ENCODE measurements around the gene TRAPPC12. TPM values are rescaled to one million over a fixed set of nuclear protein-coding genes. Genes with fewer than 3 reads are reported as not detected.

TRAPPC12 gene
- polyA plus RNA-seq, 1 donor (not counting 4 experiments of a cell fraction or from before 2014, with no cell fraction given) = 44.2 TPM

DNA sequence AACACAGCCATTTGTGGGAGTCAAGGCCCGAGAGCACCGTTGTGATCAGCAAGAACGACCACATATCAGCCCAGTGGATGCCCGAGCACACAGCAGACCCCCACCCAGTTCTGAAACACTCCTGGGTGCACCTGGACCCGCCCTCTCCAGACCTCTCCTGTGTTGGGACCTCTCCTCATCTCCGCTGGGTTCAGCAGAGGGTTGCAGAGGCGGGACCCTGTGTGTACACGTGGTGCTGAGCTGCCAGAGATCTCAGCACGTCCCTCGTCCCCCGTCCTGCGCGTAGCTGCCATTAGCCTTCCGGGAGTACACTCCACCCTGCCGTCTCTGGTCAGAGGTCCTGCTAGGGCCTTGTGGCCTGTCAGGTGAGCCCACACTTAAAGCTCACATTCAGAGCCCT lies 88.2 kb downstream of the TRAPPC12 start:
- H4K20me1 ChIP-seq (ENCODE audit: control insufficient read depth, extremely low read depth, insufficient read depth, low read length) = no peaks in the 10 kb centered on the region
- peaks cover 8 to 24% of the 10 kb centered on the region in 2 experiments for H3K36me3 ChIP-seq (ENCODE audit: control insufficient read depth in 2 of 2, extremely low read depth in 1 of 2, insufficient read depth in 2 of 2, low read length in 2 of 2)
- H3K4me3 ChIP-seq (ENCODE audit: control insufficient read depth in 2 of 3, extremely low read depth in 1 of 3, insufficient read depth in 2 of 3, low read depth in 1 of 3, low read length in 3 of 3) = no peak overlapping the region
- TF ChIP-seq, protein P1, sequence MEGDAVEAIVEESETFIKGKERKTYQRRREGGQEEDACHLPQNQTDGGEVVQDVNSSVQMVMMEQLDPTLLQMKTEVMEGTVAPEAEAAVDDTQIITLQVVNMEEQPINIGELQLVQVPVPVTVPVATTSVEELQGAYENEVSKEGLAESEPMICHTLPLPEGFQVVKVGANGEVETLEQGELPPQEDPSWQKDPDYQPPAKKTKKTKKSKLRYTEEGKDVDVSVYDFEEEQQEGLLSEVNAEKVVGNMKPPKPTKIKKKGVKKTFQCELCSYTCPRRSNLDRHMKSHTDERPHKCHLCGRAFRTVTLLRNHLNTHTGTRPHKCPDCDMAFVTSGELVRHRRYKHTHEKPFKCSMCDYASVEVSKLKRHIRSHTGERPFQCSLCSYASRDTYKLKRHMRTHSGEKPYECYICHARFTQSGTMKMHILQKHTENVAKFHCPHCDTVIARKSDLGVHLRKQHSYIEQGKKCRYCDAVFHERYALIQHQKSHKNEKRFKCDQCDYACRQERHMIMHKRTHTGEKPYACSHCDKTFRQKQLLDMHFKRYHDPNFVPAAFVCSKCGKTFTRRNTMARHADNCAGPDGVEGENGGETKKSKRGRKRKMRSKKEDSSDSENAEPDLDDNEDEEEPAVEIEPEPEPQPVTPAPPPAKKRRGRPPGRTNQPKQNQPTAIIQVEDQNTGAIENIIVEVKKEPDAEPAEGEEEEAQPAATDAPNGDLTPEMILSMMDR (optimal IDR thresholded peaks at IDR 0.05 in 1 of 3, IDR thresholded peaks at IDR 0.05 in 1 of 3, conservative IDR thresholded peaks at IDR 0.05 in 1 of 3; ENCODE audit: extremely low read depth in 1 of 3, insufficient read depth in 2 of 3, low read length in 3 of 3) = no peak
- no peak overlapping the region for H3K9ac ChIP-seq (ENCODE audit: control insufficient read depth, extremely low read depth, insufficient read depth, low read length)
- H3K79me2 ChIP-seq (ENCODE audit: control insufficient read depth, insufficient read depth, low read length) = no peaks in the 10 kb centered on the region
- dilution Hi-C loops (cut with MboI; ENCODE audit: extremely low pct_ligation_motif_present, low sequenced_read_pairs) = no loop called here
- H3K9me1 ChIP-seq (ENCODE audit: control insufficient read depth, extremely low read depth, insufficient read depth, low read length) = no peaks in the 10 kb centered on the region
- FAIRE-seq = no peak
- no peak overlapping the region for H3K27ac ChIP-seq (ENCODE audit: control insufficient read depth, insufficient read depth, low read length)
- no peak for DNase-seq (ENCODE audit: low read depth, low spot score)
- no peaks in the 10 kb centered on the region for H3K9me3 ChIP-seq (ENCODE audit: control insufficient read depth, low read depth, low read length)
- peaks cover 13% of the 10 kb centered on the region for H3K4me1 ChIP-seq (ENCODE audit: control insufficient read depth, extremely low read depth, insufficient read depth, low read length)
- no peak overlapping the region for H2AFZ ChIP-seq (ENCODE audit: control insufficient read depth, low read length)
- no peaks in the 10 kb centered on the region for H3K27me3 ChIP-seq (ENCODE audit: control insufficient read depth, extremely low read depth, insufficient read depth, low read length)
- no peak overlapping the region for H3K4me2 ChIP-seq (ENCODE audit: control insufficient read depth, extremely low read depth, insufficient read depth, low read depth, low read length)

DNA sequence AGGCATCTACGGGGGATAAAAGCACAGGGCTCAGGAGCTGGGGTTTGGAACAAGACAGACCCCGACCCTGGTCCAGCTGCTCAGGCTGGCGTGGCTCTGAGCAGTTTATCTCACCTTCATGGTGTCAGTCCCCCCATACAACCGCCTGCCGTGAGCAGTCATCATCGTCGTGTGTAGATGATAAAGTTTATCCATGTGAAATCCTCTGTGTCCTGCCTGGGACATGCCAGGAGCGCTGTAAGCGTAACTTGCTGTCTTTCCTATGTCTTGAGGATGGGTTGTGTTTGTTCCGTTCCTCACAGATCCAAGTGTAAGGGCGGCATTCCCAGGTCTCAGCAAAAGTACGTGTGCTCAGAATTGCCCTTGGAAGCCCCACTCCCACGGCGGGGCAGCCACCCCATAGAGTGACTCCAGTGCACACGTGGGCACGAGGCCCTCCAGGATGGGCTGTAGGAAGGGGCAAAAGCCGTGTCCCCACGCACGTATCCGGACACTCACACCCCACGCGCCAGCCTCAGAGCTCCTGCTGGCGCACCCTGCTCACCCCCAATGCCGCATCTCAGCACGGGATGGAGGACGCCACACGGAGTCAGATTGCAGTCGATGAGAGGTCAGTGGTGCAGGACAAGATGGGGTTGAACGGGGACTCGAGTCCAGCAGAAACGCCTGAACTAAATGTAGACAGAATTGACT lies 88.9 kb downstream of the TRAPPC12 start:
- Histone ChIP-seq H4K20me1 (ENCODE audit: control insufficient read depth, extremely low read depth, insufficient read depth, low read length) (no peaks in the 10 kb centered on the region), H3K4me3 (ENCODE audit: control insufficient read depth in 2 of 3, extremely low read depth in 1 of 3, insufficient read depth in 2 of 3, low read depth in 1 of 3, low read length in 3 of 3) (no peak overlapping the region), H3K4me2 (ENCODE audit: control insufficient read depth, extremely low read depth, insufficient read depth, low read depth, low read length) (no peak overlapping the region), H3K9me1 (ENCODE audit: control insufficient read depth, extremely low read depth, insufficient read depth, low read length) (no peaks in the 10 kb centered on the region), H2AFZ (ENCODE audit: control insufficient read depth, low read length) (no peak overlapping the region), H3K27me3 (ENCODE audit: control insufficient read depth, extremely low read depth, insufficient read depth, low read length) (no peaks in the 10 kb centered on the region), H3K27ac (ENCODE audit: control insufficient read depth, insufficient read depth, low read length) (no peak overlapping the region), H3K9ac (ENCODE audit: control insufficient read depth, extremely low read depth, insufficient read depth, low read length) (no peak overlapping the region), H3K9me3 (ENCODE audit: control insufficient read depth, low read depth, low read length) (no peaks in the 10 kb centered on the region), H3K4me1 (ENCODE audit: control insufficient read depth, extremely low read depth, insufficient read depth, low read length) (peaks cover 13% of the 10 kb centered on the region), H3K36me3 (ENCODE audit: control insufficient read depth in 2 of 2, extremely low read depth in 1 of 2, insufficient read depth in 2 of 2, low read length in 2 of 2) (peaks cover 8 to 22% of the 10 kb centered on the region in 2 experiments), H3K79me2 (ENCODE audit: control insufficient read depth, insufficient read depth, low read length) (no peaks in the 10 kb centered on the region)
- FAIRE-seq = no peak
- dilution Hi-C loops (cut with MboI; ENCODE audit: extremely low pct_ligation_motif_present, low sequenced_read_pairs) = no loop called here
- no peak for DNase-seq (ENCODE audit: low read depth, low spot score)
- TF ChIP-seq EZH2 (IDR thresholded peaks at IDR 0.05; ENCODE audit: low read length) = no peak
- TF ChIP-seq, protein P1 (optimal IDR thresholded peaks at IDR 0.05 in 1 of 3, IDR thresholded peaks at IDR 0.05 in 1 of 3, conservative IDR thresholded peaks at IDR 0.05 in 1 of 3; ENCODE audit: extremely low read depth in 1 of 3, insufficient read depth in 2 of 3, low read length in 3 of 3) = no peak
